Type B pancreatic cell (in vitro differentiated cells): Measurements from ENCODE around the gene ISY1. TPM values are rescaled to one million over a fixed set of nuclear protein-coding genes. Genes with fewer than 3 reads are reported as not detected.

Source experiments
- DNase-seq: peaks from one replicate; pipeline ENCODE4 v3.0.0; 2021; ENCODE audit warnings: mixed read lengths; ENCODE audit not compliant: unreplicated experiment; ENCODE audit errors: extremely low spot score
- H3K27ac Mint-ChIP-seq: 2 replicates; pipeline ENCODE4 v1.8.0; 2021; ENCODE audit warnings: mild to moderate bottlenecking, mixed read lengths
- H3K27me3 Mint-ChIP-seq: 2 replicates; pipeline ENCODE4 v1.8.0; 2021; ENCODE audit warnings: mixed read lengths
- H3K36me3 Mint-ChIP-seq: 2 replicates; pipeline ENCODE4 v1.8.0; 2021; ENCODE audit warnings: mixed read lengths
- H3K4me1 Mint-ChIP-seq: one replicate; pipeline ENCODE4 v1.8.0; 2021; ENCODE audit warnings: mixed read lengths; ENCODE audit not compliant: unreplicated experiment
- H3K4me3 Mint-ChIP-seq: 2 replicates; pipeline ENCODE4 v1.8.0; 2021; ENCODE audit warnings: mild to moderate bottlenecking, mixed read lengths
- H3K9me3 Mint-ChIP-seq: 2 replicates; pipeline ENCODE4 v1.8.0; 2021; ENCODE audit warnings: mixed read lengths
- total RNA-seq: library from RNA; stranded (reverse); gene quantifications from 2 replicates; pipeline ENCODE4 v1.2.1, GENCODE V29; 2021; ENCODE audit warnings: low replicate concordance
- TF ChIP-seq, protein P1 (sequence below): fragments of 200-600 bp; sonication (generic); conservative IDR thresholded peaks from 2 replicates; pipeline ENCODE4 v1.5.0; 2021; ENCODE audit warnings: antibody characterized with exemption, mild to moderate bottlenecking

The ISY1 gene
- total RNA-seq, 1 donor from 2014 or later: 33.2 TPM

DNA sequence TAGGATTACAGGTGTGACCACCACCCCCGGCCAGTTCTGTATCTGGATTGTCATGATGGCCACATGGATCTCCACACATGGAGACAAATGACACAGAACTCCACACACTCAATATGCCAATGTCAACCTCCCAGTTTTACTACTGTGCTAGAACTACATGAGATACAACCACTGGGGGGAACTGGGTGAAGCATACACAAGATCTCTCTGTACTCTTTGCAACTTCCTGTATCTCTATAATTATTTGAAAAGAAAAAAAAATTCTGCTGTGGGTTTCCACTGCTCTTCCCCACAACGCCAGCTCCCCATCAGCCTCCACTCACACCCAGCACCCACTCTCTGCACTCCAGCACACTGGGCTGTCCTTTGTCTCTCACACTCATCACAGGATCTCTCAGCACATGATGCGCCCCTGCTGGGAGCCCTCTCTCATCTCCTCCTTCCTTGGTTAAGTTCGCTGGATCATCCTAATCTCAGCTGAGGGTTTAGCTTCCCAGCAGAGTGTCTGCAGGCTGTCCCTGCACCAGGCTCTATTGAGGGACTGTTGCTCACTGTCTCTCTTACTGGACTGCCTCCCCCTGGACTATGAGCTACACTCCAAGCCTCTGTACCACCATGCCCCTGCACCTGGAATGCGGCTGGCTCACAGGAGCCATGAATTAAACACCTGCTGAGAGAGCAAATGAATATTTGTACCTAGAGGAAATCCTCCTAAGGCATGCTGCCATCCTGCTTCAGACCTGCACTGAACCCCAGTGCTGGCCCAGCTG lies 28.6 kb downstream of the ISY1 start:
- H3K4me3 Mint-ChIP-seq: no peak overlapping the region
- H3K9me3 Mint-ChIP-seq: no peaks in the 10 kb centered on the region
- H3K27me3 Mint-ChIP-seq: no peaks in the 10 kb centered on the region
- TF ChIP-seq, protein P1, sequence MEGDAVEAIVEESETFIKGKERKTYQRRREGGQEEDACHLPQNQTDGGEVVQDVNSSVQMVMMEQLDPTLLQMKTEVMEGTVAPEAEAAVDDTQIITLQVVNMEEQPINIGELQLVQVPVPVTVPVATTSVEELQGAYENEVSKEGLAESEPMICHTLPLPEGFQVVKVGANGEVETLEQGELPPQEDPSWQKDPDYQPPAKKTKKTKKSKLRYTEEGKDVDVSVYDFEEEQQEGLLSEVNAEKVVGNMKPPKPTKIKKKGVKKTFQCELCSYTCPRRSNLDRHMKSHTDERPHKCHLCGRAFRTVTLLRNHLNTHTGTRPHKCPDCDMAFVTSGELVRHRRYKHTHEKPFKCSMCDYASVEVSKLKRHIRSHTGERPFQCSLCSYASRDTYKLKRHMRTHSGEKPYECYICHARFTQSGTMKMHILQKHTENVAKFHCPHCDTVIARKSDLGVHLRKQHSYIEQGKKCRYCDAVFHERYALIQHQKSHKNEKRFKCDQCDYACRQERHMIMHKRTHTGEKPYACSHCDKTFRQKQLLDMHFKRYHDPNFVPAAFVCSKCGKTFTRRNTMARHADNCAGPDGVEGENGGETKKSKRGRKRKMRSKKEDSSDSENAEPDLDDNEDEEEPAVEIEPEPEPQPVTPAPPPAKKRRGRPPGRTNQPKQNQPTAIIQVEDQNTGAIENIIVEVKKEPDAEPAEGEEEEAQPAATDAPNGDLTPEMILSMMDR: no peak
- no peaks in the 10 kb centered on the region for H3K4me1 Mint-ChIP-seq
- no peak overlapping the region for H3K27ac Mint-ChIP-seq
- H3K36me3 Mint-ChIP-seq: peaks cover 19% of the 10 kb centered on the region
- DNase-seq: no peak

DNA sequence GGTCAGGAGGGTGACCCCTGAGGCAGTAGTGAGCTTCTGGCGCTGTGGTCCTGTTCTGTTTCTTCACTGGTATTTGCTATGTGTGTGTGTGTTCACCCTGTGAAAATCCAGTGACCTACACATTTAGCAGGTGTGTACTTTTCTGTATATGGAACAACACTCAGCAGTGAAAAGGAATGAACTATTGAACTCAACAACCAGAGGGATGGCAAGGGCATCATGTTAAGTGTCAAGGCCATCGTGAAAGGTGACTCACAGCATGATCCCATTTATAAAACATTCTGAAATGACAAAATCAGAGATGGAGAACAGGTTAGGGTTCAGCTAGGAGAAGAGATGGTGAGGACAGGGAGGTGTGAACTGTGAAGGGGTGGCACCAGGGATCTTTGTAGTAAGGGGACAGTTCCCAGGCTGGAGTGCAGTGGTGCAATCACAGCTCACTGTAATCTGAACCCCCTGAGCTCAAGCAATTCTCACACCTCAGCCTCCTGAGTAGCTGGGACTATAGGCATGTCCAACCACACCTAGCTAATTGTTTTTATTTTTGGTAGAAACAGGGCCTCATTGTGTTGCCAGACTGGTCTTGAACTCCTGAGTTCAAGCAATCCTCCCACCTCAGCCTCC lies 29.3 kb downstream of the ISY1 start:
- TF ChIP-seq, protein P1: no peak
- Mint-ChIP-seq H3K4me3 (no peak overlapping the region), H3K4me1 (no peaks in the 10 kb centered on the region), H3K9me3 (no peaks in the 10 kb centered on the region), H3K36me3 (peaks cover 19% of the 10 kb centered on the region), H3K27me3 (no peaks in the 10 kb centered on the region), H3K27ac (no peak overlapping the region)
- DNase-seq: no peak

DNA sequence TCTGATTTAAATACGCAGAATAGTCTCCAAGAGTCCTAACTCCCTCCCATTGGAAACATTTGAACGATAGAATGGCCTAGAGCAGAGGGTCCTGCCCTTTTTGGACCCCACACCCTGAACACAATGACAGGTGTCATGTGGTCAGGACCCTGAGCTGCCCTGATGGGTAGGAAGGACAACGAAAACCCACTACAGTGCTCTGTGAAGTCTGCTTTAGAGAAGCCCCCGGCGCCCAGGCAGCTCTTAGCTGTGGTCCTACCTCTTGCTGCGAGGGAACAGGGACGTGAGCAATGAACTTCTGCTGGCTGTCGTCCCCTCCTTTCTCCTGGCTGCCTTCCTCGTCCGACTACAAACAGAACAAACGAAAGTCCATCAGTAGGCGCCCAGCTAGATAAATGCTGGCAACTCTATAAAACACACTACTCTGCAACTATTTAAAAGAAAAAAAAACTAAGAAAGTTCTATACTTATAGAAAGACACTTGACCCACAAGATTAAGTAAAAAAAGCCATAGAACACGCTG lies 30.5 kb downstream of the ISY1 start:
- TF ChIP-seq, protein P1: no peak
- no peak overlapping the region for H3K27ac Mint-ChIP-seq
- DNase-seq: no peak
- H3K27me3 Mint-ChIP-seq: no peaks in the 10 kb centered on the region
- H3K4me1 Mint-ChIP-seq: no peaks in the 10 kb centered on the region
- H3K9me3 Mint-ChIP-seq: no peaks in the 10 kb centered on the region
- H3K4me3 Mint-ChIP-seq: no peak overlapping the region
- peaks cover 19% of the 10 kb centered on the region for H3K36me3 Mint-ChIP-seq

DNA sequence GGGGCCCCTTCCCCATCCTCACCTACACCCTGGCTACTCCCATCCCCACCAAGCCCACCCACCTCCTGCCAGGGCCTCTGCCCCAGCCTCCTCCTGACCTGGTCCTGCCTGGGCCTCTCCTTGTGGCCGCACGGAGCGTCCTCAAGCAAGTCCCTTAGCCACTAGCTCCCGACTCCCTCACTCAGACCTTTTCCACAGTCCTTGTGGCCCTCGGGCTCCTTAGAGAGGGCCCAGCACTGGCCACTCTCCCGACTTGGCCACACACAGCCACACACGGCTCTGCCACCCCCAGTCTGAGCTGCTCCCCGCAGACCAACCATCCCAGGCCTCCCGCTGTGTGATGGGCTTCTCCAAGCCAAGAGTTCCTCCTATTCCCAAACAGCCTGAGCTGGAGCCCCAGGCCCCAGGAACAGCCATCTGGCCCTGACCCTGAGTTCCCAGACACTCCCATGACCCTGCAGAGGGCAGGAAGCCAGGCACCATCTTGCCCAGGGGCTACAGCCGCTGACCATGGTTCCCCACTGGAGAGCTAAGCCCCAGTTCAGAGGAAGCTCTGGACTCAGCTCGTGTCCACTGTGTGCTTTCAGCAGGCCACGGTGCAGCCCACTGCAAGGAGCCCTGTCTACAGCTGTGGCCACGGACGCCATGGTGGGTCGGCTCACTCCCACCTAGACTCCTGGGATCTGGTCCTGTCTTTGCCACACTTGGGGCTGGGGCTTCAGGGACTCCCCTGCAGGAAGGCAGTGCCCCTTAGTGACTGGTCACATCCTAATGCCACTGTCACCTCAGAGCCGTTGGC lies 32.3 kb downstream of the ISY1 start:
- H3K4me3 Mint-ChIP-seq: no peak overlapping the region
- no peaks in the 10 kb centered on the region for H3K4me1 Mint-ChIP-seq
- H3K36me3 Mint-ChIP-seq: peaks cover 11% of the 10 kb centered on the region
- H3K27me3 Mint-ChIP-seq: no peaks in the 10 kb centered on the region
- H3K27ac Mint-ChIP-seq: no peak overlapping the region
- TF ChIP-seq, protein P1: no peak
- DNase-seq: no peak
- H3K9me3 Mint-ChIP-seq: no peaks in the 10 kb centered on the region

- Mint-ChIP-seq H3K4me1 (no peaks in the 10 kb centered on the region), H3K4me3 (no peak overlapping the region), H3K27ac (peak overlapping the region; percentile 63), H3K9me3 (no peaks in the 10 kb centered on the region), H3K27me3 (no peaks in the 10 kb centered on the region), H3K36me3 (peaks cover 4% of the 10 kb centered on the region)
- DNase-seq: no peak
- TF ChIP-seq, protein P1: no peak
These were observed 34.1 kb downstream of the ISY1 start for GRCh38 chr3:129126726-129127280.
